Measurements from ENCODE around the gene KCNQ1. TPM values are rescaled to one million over a fixed set of nuclear protein-coding genes. Genes with fewer than 3 reads are reported as not detected.

Gene KCNQ1
- total and polyA plus RNA-seq, 9 of the 15 experiments (the other 6 are each of a cell fraction or from before 2014, with no cell fraction given), result 0.44 TPM; not detected in 8

- TF ChIP-seq ZNF407 (IDR thresholded peaks at IDR 0.05; ENCODE audit: low read depth) (no peak), ZNF785 (CRISPR knock-in tag; IDR thresholded peaks at IDR 0.05) (no peak), ZNF165 (CRISPR knock-in tag; IDR thresholded peaks at IDR 0.05; ENCODE audit: borderline replicate concordance) (no peak), ZNF449 (CRISPR knock-in tag; IDR thresholded peaks at IDR 0.05) (no peak), MECOM (CRISPR knock-in tag; IDR thresholded peaks at IDR 0.05) (no peak), HSF4 (CRISPR knock-in tag; IDR thresholded peaks at IDR 0.05; ENCODE audit: borderline replicate concordance) (no peak)
Measured at GRCh38 chr11:2551131-2551530, 106.3 kb downstream of the KCNQ1 start (continued).
